Neural progenitor cell (in vitro differentiated cells): ENCODE results near the gene ADCY9. TPM values are rescaled to one million over a fixed set of nuclear protein-coding genes. Genes with fewer than 3 reads are reported as not detected.
"Not testable (repeated sequence)": the region's sequence is repeated elsewhere in the genome, so short reads cannot be mapped to it uniquely, and the experiment has no call there.

Source experiments
- DNase-seq: peaks from one replicate; pipeline ENCODE4 v3.0.0-alpha.2; 2016; ENCODE audit warnings: low spot score
- H2AFZ ChIP-seq: fragments of 200-600 bp; sonication (generic); replicated peaks from 2 replicates; pipeline ENCODE4 v1.6.1; 2016; ENCODE audit warnings: antibody characterized with exemption
- H3F3A ChIP-seq: fragments of 200-600 bp; sonication (generic); 2 replicates; pipeline ENCODE4 v1.6.1; 2016; ENCODE audit warnings: antibody characterized with exemption, low read depth
- H3K27ac ChIP-seq: fragments of 200-600 bp; sonication (generic); 2 replicates; pipeline ENCODE4 v1.5.1; 2016; ENCODE audit warnings: mild to moderate bottlenecking
- H3K27me3 ChIP-seq: fragments of 200-600 bp; sonication (generic); 2 replicates; pipeline ENCODE4 v1.6.1; 2016; ENCODE audit warnings: mild to moderate bottlenecking, moderate library complexity
- H3K36me3 ChIP-seq: fragments of 200-600 bp; sonication (generic); 2 replicates; pipeline ENCODE4 v1.5.1; 2016
- H3K4me1 ChIP-seq: fragments of 200-600 bp; sonication (generic); 2 replicates; pipeline ENCODE4 v1.6.1; 2016; ENCODE audit warnings: mixed run types
- H3K4me2 ChIP-seq: fragments of 200-600 bp; sonication (generic); 2 replicates; pipeline ENCODE4 v1.6.1; 2016
- H3K4me3 ChIP-seq: fragments of 200-600 bp; sonication (generic); 2 replicates; pipeline ENCODE4 v1.5.1; 2016
- H3K79me2 ChIP-seq: fragments of 200-600 bp; sonication (generic); 2 replicates; pipeline ENCODE4 v1.6.1; 2016; ENCODE audit warnings: low read depth
- H3K9ac ChIP-seq: fragments of 200-600 bp; sonication (generic); 2 replicates; pipeline ENCODE4 v1.6.1; 2016
- H3K9me3 ChIP-seq: fragments of 200-600 bp; sonication (generic); 2 replicates; pipeline ENCODE4 v1.5.1; 2016; ENCODE audit warnings: low read depth
- H4K20me1 ChIP-seq: fragments of 200-600 bp; sonication (generic); 2 replicates; pipeline ENCODE4 v1.6.1; 2016; ENCODE audit warnings: low read depth
- H3K27ac Mint-ChIP-seq: 3 replicates; pipeline ENCODE4 v1.8.0; 2021; ENCODE audit warnings: mixed read lengths
- H3K27me3 Mint-ChIP-seq: 2 replicates; pipeline ENCODE4 v1.8.0; 2022; ENCODE audit warnings: low read depth, mild to moderate bottlenecking, inconsistent platforms, moderate library complexity, mixed read lengths; ENCODE audit not compliant: insufficient read depth
- H3K36me3 Mint-ChIP-seq: 3 replicates; pipeline ENCODE4 v1.8.0; 2021; ENCODE audit warnings: mixed read lengths
- H3K4me1 Mint-ChIP-seq: 3 replicates; pipeline ENCODE4 v1.8.0; 2021; ENCODE audit warnings: mixed read lengths
- H3K4me3 Mint-ChIP-seq: 3 replicates; pipeline ENCODE4 v1.8.0; 2021; ENCODE audit warnings: mild to moderate bottlenecking, moderate library complexity, mixed read lengths
- H3K9me3 Mint-ChIP-seq: 3 replicates; pipeline ENCODE4 v1.8.0; 2020; ENCODE audit warnings: mixed read lengths
- CTCF ChIP-seq: fragments of 200-600 bp; sonication (generic); IDR thresholded peaks from 2 replicates; pipeline ENCODE4 v1.5.1; 2017; ENCODE audit warnings: antibody characterized with exemption, mild to moderate bottlenecking
- EZH2 ChIP-seq: fragments of 200-600 bp; sonication (generic); IDR thresholded peaks from 2 replicates; pipeline ENCODE4 v1.6.1; 2017; ENCODE audit warnings: antibody characterized with exemption, mild to moderate bottlenecking, moderate library complexity
- EZH2phosphoT487 ChIP-seq: fragments of 200-600 bp; sonication (generic); IDR thresholded peaks from 2 replicates; pipeline ENCODE4 v1.6.1; 2017; ENCODE audit warnings: antibody characterized with exemption
- total RNA-seq: library from RNA; depleted of rRNA; stranded (reverse); fragments of >200 nt; gene quantifications from 2 replicates; pipeline ENCODE4 v1.2.3, GENCODE V29; 2015; ENCODE audit warnings: low replicate concordance

ADCY9 gene
- total RNA-seq, 1 donor from 2014 or later: 1.2 TPM

- no peaks in the 10 kb centered on the region for H3K4me1 ChIP-seq
- H3K36me3 ChIP-seq: no peaks in the 10 kb centered on the region
- peaks cover 4% of the 10 kb centered on the region for H3K9me3 Mint-ChIP-seq
- H3K27me3 ChIP-seq: no peaks in the 10 kb centered on the region
- H3K9me3 ChIP-seq: no peaks in the 10 kb centered on the region
- peaks cover 6% of the 10 kb centered on the region for H3K27me3 Mint-ChIP-seq
- H2AFZ ChIP-seq: no peak overlapping the region
- no peaks in the 10 kb centered on the region for H3K79me2 ChIP-seq
- H4K20me1 ChIP-seq: no peaks in the 10 kb centered on the region
- H3K9ac ChIP-seq: no peak overlapping the region
- no peak overlapping the region for H3K4me2 ChIP-seq
- peaks cover 19% of the 10 kb centered on the region for H3K36me3 Mint-ChIP-seq
- no peak for DNase-seq
- H3K27ac ChIP-seq: no peak overlapping the region
- H3F3A ChIP-seq: no peaks in the 10 kb centered on the region
- peaks cover 18% of the 10 kb centered on the region for H3K4me1 Mint-ChIP-seq
- H3K4me3 Mint-ChIP-seq: peak overlapping the region; percentile 6
- H3K4me3 ChIP-seq: no peak overlapping the region
- no peak overlapping the region for H3K27ac Mint-ChIP-seq
- TF ChIP-seq EZH2phosphoT487: no peak
- TF ChIP-seq EZH2: no peak
- no peak for TF ChIP-seq CTCF
These were observed 153.0 kb downstream of the ADCY9 start for GRCh38 chr16:3963203-3963602.

- H3K36me3 ChIP-seq: no peaks in the 10 kb centered on the region
- H2AFZ ChIP-seq: no peak overlapping the region
- H3K4me3 Mint-ChIP-seq: no peak overlapping the region
These were observed 154.8 kb downstream of the ADCY9 start for GRCh38 chr16:3961449-3961849.

GRCh38 chr16:3959926-3960590 is 156.2 kb downstream of the ADCY9 start:
- not testable (repeated sequence) for H4K20me1 ChIP-seq, H3K27ac Mint-ChIP-seq, H3K9me3 ChIP-seq, H3K27me3 ChIP-seq, H3K36me3 ChIP-seq, H3K27ac ChIP-seq, H3K4me2 ChIP-seq, H3K9me3 Mint-ChIP-seq, H3K4me3 ChIP-seq, H3K27me3 Mint-ChIP-seq, H3K36me3 Mint-ChIP-seq, DNase-seq, H3K9ac ChIP-seq, H2AFZ ChIP-seq, H3K4me1 ChIP-seq, H3K79me2 ChIP-seq, H3K4me3 Mint-ChIP-seq, H3F3A ChIP-seq
- peaks cover 22% of the 10 kb centered on the region for H3K4me1 Mint-ChIP-seq

More at GRCh38 chr16:3961449-3961849, 154.8 kb downstream of the ADCY9 start:
- peaks cover 6% of the 10 kb centered on the region for H3K27me3 Mint-ChIP-seq
- peaks cover 12% of the 10 kb centered on the region for H3K36me3 Mint-ChIP-seq
- Histone ChIP-seq H3K27ac (no peak overlapping the region), H3K27me3 (no peaks in the 10 kb centered on the region), H3K9ac (no peak overlapping the region), H3K9me3 (no peaks in the 10 kb centered on the region), H3K4me3 (no peak overlapping the region), H3K4me2 (no peak overlapping the region), H4K20me1 (no peaks in the 10 kb centered on the region), H3K4me1 (no peaks in the 10 kb centered on the region), H3K79me2 (no peaks in the 10 kb centered on the region), H3F3A (no peaks in the 10 kb centered on the region)
- H3K9me3 Mint-ChIP-seq: peaks cover 4% of the 10 kb centered on the region
- no peak for TF ChIP-seq CTCF
- TF ChIP-seq EZH2: no peak
- no peak for TF ChIP-seq EZH2phosphoT487
- H3K4me1 Mint-ChIP-seq: peaks cover 22% of the 10 kb centered on the region
- no peak overlapping the region for H3K27ac Mint-ChIP-seq
- DNase-seq: no peak

- Histone ChIP-seq H3K9me3 (no peaks in the 10 kb centered on the region), H3K27ac (no peak overlapping the region), H4K20me1 (no peaks in the 10 kb centered on the region), H3K36me3 (no peaks in the 10 kb centered on the region), H3K9ac (no peak overlapping the region), H3K4me3 (no peak overlapping the region), H3F3A (peaks cover 3% of the 10 kb centered on the region), H3K27me3 (no peaks in the 10 kb centered on the region), H3K4me1 (peaks cover 4% of the 10 kb centered on the region), H3K4me2 (no peak overlapping the region), H2AFZ (no peak overlapping the region), H3K79me2 (no peaks in the 10 kb centered on the region)
- no peaks in the 10 kb centered on the region for H3K36me3 Mint-ChIP-seq
- H3K4me1 Mint-ChIP-seq: peaks cover 28% of the 10 kb centered on the region
- peaks cover 6% of the 10 kb centered on the region for H3K27me3 Mint-ChIP-seq
- H3K9me3 Mint-ChIP-seq: no peaks in the 10 kb centered on the region
- peak overlapping the region; percentile 74 for H3K27ac Mint-ChIP-seq
- no peak for TF ChIP-seq EZH2phosphoT487
- DNase-seq: no peak
- no peak overlapping the region for H3K4me3 Mint-ChIP-seq
These were observed 157.1 kb downstream of the ADCY9 start for GRCh38 chr16:3959148-3959547.
